ENCODE measurements around the gene TAAR1. TPM values are rescaled to one million over a fixed set of nuclear protein-coding genes. Genes with fewer than 3 reads are reported as not detected.

TAAR1 gene
- total and polyA plus RNA-seq, 2 experiments from 2014 or later, result not detected

DNA sequence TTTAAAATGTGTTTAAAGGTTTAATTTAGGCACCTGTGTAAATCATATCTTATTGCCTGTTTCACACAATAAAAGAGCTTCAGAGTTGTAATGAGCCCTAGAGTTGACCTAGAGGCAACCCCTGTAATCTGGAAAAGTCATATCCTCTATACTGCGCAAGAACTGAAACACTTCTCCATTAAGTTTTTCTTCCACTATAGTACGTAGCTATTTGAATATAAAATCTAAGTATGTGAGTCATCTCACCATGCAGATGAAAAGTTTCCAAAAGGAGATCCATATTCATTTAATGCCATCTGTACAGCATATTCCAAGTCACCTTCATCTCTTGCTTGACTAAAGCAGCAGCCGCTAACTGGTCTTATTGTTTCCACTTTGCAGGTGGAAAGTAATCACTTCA lies 26.0 kb upstream of the TAAR1 start:
- Histone ChIP-seq H3K79me2 (replicated peaks; ENCODE audit: insufficient read depth) (no peaks in the 10 kb centered on the region), H3K4me1 (ENCODE audit: insufficient read depth) (0 out of 2 replicates have a peak, but pooled peaks cover 5% of the 10 kb centered on the region), H3K4me2 (no peak overlapping the region), H3F3A (replicated peaks; ENCODE audit: low read depth) (no peaks in the 10 kb centered on the region), H4K20me1 (replicated peaks; ENCODE audit: insufficient read depth) (no peaks in the 10 kb centered on the region), H3K27ac (ENCODE audit: low read depth) (no peak overlapping the region), H3K9me2 (ENCODE audit: insufficient read depth) (peaks cover 6% of the 10 kb centered on the region), H3K27me3 (ENCODE audit: insufficient read depth) (no peaks in the 10 kb centered on the region), H3K36me3 (ENCODE audit: insufficient read depth) (no peaks in the 10 kb centered on the region), H2AFZ (no peak overlapping the region), H3K4me3 (no peak overlapping the region)
- DNase-seq (ENCODE audit: low spot score) (no peak), ATAC-seq (no peak)
- H3K27ac Mint-ChIP-seq, result no peak overlapping the region
- H3K4me1 Mint-ChIP-seq, result peaks cover 8% of the 10 kb centered on the region
- TF ChIP-seq NANOG (IDR thresholded peaks at IDR 0.05; ENCODE audit: borderline replicate concordance) (no peak), ZNF331 (CRISPR knock-in tag; IDR thresholded peaks at IDR 0.05; ENCODE audit: low read depth) (no peak), EZH2phosphoT487 (IDR thresholded peaks at IDR 0.05; ENCODE audit: unreplicated experiment) (no peak), ZNF114 (CRISPR knock-in tag; IDR thresholded peaks at IDR 0.05) (no peak), CREB1 (CRISPR knock-in tag; IDR thresholded peaks at IDR 0.05; ENCODE audit: low read depth) (no peak), EZH2 (IDR thresholded peaks at IDR 0.05; ENCODE audit: low read depth, unreplicated experiment) (no peak)
- TF ChIP-seq, protein P1, sequence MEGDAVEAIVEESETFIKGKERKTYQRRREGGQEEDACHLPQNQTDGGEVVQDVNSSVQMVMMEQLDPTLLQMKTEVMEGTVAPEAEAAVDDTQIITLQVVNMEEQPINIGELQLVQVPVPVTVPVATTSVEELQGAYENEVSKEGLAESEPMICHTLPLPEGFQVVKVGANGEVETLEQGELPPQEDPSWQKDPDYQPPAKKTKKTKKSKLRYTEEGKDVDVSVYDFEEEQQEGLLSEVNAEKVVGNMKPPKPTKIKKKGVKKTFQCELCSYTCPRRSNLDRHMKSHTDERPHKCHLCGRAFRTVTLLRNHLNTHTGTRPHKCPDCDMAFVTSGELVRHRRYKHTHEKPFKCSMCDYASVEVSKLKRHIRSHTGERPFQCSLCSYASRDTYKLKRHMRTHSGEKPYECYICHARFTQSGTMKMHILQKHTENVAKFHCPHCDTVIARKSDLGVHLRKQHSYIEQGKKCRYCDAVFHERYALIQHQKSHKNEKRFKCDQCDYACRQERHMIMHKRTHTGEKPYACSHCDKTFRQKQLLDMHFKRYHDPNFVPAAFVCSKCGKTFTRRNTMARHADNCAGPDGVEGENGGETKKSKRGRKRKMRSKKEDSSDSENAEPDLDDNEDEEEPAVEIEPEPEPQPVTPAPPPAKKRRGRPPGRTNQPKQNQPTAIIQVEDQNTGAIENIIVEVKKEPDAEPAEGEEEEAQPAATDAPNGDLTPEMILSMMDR (conservative IDR thresholded peaks at IDR 0.05; ENCODE audit: low read depth in 2 of 2), result no peak
- no peak overlapping the region for H3K4me3 Mint-ChIP-seq
- no peaks in the 10 kb centered on the region for H3K36me3 Mint-ChIP-seq (ENCODE audit: low read depth)
- H3K27me3 Mint-ChIP-seq (ENCODE audit: insufficient read depth, low read depth, poor library complexity), result peaks cover 3% of the 10 kb centered on the region
- H3K9me3 Mint-ChIP-seq, result no peaks in the 10 kb centered on the region

DNA sequence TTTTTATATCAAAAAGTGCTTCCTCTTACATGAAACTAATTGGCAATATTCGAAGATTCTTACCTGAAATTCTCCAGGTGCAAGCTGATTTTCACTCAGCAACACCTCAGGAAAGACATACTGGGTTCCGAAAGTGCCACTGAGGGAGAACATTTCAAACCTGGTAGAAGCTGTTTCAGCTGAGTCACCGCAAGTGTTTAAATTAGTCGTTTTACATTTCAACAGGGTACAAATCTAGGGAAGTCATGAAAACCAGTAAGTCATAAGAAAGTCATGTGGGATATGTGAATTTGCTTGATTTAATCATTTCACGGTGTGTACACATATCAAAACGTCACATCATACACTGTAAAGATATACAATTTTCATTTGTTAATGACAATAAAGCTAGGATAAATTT lies 25.3 kb upstream of the TAAR1 start:
- no peaks in the 10 kb centered on the region for H3F3A ChIP-seq (replicated peaks; ENCODE audit: low read depth)
- no peaks in the 10 kb centered on the region for H3K79me2 ChIP-seq (replicated peaks; ENCODE audit: insufficient read depth)
- no peak for DNase-seq (ENCODE audit: low spot score)
- Mint-ChIP-seq H3K36me3 (ENCODE audit: low read depth) (no peaks in the 10 kb centered on the region), H3K4me3 (no peak overlapping the region), H3K4me1 (peaks cover 8% of the 10 kb centered on the region), H3K27me3 (ENCODE audit: insufficient read depth, low read depth, poor library complexity) (peaks cover 3% of the 10 kb centered on the region), H3K27ac (peak overlapping the region; percentile 24; the same call in 1 of the 2 replicates), H3K9me3 (no peaks in the 10 kb centered on the region)
- no peak overlapping the region for H3K27ac ChIP-seq (ENCODE audit: low read depth)
- H2AFZ ChIP-seq, result no peak overlapping the region
- H3K4me1 ChIP-seq (ENCODE audit: insufficient read depth), result 0 out of 2 replicates have a peak, but pooled peaks cover 5% of the 10 kb centered on the region
- H3K4me3 ChIP-seq, result no peak overlapping the region
- no peaks in the 10 kb centered on the region for H4K20me1 ChIP-seq (replicated peaks; ENCODE audit: insufficient read depth)
- no peaks in the 10 kb centered on the region for H3K36me3 ChIP-seq (ENCODE audit: insufficient read depth)
- no peaks in the 10 kb centered on the region for H3K27me3 ChIP-seq (ENCODE audit: insufficient read depth)
- peaks cover 6% of the 10 kb centered on the region for H3K9me2 ChIP-seq (ENCODE audit: insufficient read depth)
- ATAC-seq, result no peak
- H3K4me2 ChIP-seq, result no peak overlapping the region
- TF ChIP-seq, protein P2, sequence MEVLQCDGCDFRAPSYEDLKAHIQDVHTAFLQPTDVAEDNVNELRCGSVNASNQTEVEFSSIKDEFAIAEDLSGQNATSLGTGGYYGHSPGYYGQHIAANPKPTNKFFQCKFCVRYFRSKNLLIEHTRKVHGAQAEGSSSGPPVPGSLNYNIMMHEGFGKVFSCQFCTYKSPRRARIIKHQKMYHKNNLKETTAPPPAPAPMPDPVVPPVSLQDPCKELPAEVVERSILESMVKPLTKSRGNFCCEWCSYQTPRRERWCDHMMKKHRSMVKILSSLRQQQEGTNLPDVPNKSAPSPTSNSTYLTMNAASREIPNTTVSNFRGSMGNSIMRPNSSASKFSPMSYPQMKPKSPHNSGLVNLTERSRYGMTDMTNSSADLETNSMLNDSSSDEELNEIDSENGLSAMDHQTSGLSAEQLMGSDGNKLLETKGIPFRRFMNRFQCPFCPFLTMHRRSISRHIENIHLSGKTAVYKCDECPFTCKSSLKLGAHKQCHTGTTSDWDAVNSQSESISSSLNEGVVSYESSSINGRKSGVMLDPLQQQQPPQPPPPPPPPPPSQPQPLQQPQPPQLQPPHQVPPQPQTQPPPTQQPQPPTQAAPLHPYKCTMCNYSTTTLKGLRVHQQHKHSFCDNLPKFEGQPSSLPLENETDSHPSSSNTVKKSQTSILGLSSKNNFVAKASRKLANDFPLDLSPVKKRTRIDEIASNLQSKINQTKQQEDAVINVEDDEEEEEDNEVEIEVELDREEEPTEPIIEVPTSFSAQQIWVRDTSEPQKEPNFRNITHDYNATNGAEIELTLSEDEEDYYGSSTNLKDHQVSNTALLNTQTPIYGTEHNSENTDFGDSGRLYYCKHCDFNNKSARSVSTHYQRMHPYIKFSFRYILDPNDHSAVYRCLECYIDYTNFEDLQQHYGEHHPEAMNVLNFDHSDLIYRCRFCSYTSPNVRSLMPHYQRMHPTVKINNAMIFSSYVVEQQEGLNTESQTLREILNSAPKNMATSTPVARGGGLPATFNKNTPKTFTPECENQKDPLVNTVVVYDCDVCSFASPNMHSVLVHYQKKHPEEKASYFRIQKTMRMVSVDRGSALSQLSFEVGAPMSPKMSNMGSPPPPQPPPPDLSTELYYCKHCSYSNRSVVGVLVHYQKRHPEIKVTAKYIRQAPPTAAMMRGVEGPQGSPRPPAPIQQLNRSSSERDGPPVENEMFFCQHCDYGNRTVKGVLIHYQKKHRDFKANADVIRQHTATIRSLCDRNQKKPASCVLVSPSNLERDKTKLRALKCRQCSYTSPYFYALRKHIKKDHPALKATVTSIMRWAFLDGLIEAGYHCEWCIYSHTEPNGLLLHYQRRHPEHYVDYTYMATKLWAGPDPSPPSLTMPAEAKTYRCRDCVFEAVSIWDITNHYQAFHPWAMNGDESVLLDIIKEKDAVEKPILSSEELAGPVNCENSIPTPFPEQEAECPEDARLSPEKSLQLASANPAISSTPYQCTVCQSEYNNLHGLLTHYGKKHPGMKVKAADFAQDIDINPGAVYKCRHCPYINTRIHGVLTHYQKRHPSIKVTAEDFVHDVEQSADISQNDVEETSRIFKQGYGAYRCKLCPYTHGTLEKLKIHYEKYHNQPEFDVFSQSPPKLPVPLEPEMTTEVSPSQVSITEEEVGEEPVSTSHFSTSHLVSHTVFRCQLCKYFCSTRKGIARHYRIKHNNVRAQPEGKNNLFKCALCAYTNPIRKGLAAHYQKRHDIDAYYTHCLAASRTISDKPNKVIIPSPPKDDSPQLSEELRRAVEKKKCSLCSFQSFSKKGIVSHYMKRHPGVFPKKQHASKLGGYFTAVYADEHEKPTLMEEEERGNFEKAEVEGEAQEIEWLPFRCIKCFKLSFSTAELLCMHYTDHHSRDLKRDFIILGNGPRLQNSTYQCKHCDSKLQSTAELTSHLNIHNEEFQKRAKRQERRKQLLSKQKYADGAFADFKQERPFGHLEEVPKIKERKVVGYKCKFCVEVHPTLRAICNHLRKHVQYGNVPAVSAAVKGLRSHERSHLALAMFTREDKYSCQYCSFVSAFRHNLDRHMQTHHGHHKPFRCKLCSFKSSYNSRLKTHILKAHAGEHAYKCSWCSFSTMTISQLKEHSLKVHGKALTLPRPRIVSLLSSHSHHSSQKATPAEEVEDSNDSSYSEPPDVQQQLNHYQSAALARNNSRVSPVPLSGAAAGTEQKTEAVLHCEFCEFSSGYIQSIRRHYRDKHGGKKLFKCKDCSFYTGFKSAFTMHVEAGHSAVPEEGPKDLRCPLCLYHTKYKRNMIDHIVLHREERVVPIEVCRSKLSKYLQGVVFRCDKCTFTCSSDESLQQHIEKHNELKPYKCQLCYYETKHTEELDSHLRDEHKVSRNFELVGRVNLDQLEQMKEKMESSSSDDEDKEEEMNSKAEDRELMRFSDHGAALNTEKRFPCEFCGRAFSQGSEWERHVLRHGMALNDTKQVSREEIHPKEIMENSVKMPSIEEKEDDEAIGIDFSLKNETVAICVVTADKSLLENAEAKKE (CRISPR knock-in tag; IDR thresholded peaks at IDR 0.05), result no peak
- TF ChIP-seq CREB1 (CRISPR knock-in tag; IDR thresholded peaks at IDR 0.05; ENCODE audit: low read depth) (no peak), JUNB (IDR thresholded peaks at IDR 0.05; ENCODE audit: unreplicated experiment) (no peak), POLR2AphosphoS5 (IDR thresholded peaks at IDR 0.05; ENCODE audit: low read depth) (no peak), EZH2 (IDR thresholded peaks at IDR 0.05; ENCODE audit: low read depth, unreplicated experiment) (no peak), ZNF331 (CRISPR knock-in tag; IDR thresholded peaks at IDR 0.05; ENCODE audit: low read depth) (no peak), ZNF114 (CRISPR knock-in tag; IDR thresholded peaks at IDR 0.05) (no peak), EZH2phosphoT487 (IDR thresholded peaks at IDR 0.05; ENCODE audit: unreplicated experiment) (no peak)
